ENCODE results near the gene SH2D3C.

SH2D3C gene

DNA sequence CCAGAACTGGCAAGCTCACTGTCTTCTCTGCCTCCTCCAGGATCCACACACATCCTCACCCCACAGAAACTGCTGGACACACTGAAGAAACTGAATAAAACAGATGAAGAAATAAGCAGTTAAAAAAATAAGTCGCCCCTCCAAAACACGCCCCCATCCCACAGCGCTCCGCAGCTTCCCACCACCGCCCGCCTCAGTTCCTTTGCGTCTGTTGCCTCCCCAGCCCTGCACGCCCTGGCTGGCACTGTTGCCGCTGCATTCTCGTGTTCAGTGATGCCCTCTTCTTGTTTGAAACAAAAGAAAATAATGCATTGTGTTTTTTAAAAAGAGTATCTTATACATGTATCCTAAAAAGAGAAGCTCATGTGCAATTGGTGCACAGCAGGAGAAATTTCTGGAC is 87.7 kb downstream of the SH2D3C start:
- Histone ChIP-seq H3K4me3 (ENCODE audit: low read depth, low read length) (no peak overlapping the region), H3K36me3 (ENCODE audit: control insufficient read depth, insufficient read depth, low read length) (no peaks in the 10 kb centered on the region), H3K9ac (ENCODE audit: low read depth, low read length) (no peak overlapping the region), H3K27me3 (ENCODE audit: control insufficient read depth, insufficient read depth, low read length) (no peaks in the 10 kb centered on the region), H3K9me3 (ENCODE audit: control insufficient read depth, insufficient read depth, low read length) (no peaks in the 10 kb centered on the region), H3K4me1 (ENCODE audit: control insufficient read depth, insufficient read depth, low read length) (no peaks in the 10 kb centered on the region)

DNA sequence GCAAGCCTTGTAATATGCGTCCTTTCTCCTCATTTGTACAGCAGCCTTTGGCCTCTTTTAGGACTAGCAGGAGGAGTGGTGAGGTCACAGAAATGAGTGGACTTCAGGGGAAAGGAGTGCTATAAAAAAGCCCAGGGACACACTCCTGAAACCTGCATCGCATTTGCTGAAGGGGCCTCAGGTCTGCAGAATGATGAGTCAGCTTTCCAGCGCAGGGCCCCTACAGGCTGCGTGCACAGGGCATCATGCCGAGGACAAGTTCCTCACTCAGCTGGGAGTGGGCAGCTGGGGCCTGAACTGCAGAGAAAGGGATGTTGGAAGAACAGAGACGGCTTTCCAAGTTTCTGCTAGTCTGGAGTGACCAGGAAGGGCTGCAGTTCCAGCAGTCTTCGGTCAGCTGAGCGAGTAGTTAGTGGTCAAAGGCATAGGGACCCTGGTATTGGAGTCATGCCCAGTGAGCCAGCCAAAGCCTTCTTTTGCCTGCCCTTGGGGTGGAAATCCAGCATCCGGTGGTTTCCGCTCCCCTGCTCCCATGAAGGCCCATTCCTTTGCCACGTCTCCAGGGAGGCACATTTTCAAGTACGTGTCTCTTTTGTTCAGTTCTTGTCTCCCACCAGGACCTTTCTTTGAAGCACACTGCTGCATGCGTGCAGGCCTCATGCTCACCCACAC is 89.0 kb downstream of the SH2D3C start:
- H3K4me1 ChIP-seq (ENCODE audit: control insufficient read depth, insufficient read depth, low read length) = no peaks in the 10 kb centered on the region
- no peaks in the 10 kb centered on the region for H3K36me3 ChIP-seq (ENCODE audit: control insufficient read depth, insufficient read depth, low read length)
- H3K4me3 ChIP-seq (ENCODE audit: low read depth, low read length) = no peak overlapping the region
- no peaks in the 10 kb centered on the region for H3K9me3 ChIP-seq (ENCODE audit: control insufficient read depth, insufficient read depth, low read length)
- no peaks in the 10 kb centered on the region for H3K27me3 ChIP-seq (ENCODE audit: control insufficient read depth, insufficient read depth, low read length)
- no peak overlapping the region for H3K9ac ChIP-seq (ENCODE audit: low read depth, low read length)
